Amygdala (tissue), 56 donors: ENCODE measurements around the gene SH3GLB1.
"Not testable (repeated sequence)": the region's sequence is repeated elsewhere in the genome, so short reads cannot be mapped to it uniquely, and the experiment has no call there.

Source experiments
- DNase-seq, 56 donors: peaks; one replicate each; lab custom pipeline; 2025; lab: John Stamatoyannopoulos, UW

The SH3GLB1 gene

GRCh38 chr1:86704458-86704971 lies at the start of gene SH3GLB1:
SH3GLB1 (plus strand) TSS chr1:86704576; CDS start chr1:86704900, 324 bp downstream.
- DNase-seq: peak; percentile 21 to 93 (median 79)

- DNase-seq: peak in 3 of 56 donors; percentile 0 to 4 (median 3)
Observed at GRCh38 chr1:86658381-86658780, 46.0 kb upstream of the SH3GLB1 start.

GRCh38 chr1:86666368-86666767 lies 38.0 kb upstream of the SH3GLB1 start:
- DNase-seq: no peak

GRCh38 chr1:86687595-86687994 lies 16.8 kb upstream of the SH3GLB1 start:
- DNase-seq: no peak

- DNase-seq: no peak
Observed at GRCh38 chr1:86692641-86693040, 11.7 kb upstream of the SH3GLB1 start.

- DNase-seq: no peak
Observed at GRCh38 chr1:86695400-86695799, 9.0 kb upstream of the SH3GLB1 start.

- DNase-seq: no peak
Observed at GRCh38 chr1:86696522-86696921, 7.9 kb upstream of the SH3GLB1 start.

- no peak for DNase-seq
Observed at GRCh38 chr1:86699186-86699585, 5.2 kb upstream of the SH3GLB1 start.

GRCh38 chr1:86701731-86702130 lies 2.6 kb upstream of the SH3GLB1 start:
- peak in 1 of 56 donors; percentile 1 for DNase-seq

GRCh38 chr1:86702954-86703494 lies 1.4 kb upstream of the SH3GLB1 start:
- DNase-seq: not testable (repeated sequence)

- peak in 33 of 56 donors; percentile 24 to 86 (median 61) for DNase-seq
Observed at GRCh38 chr1:86703696-86704457, 499 bp upstream of the SH3GLB1 start.

GRCh38 chr1:86704972-86705664 lies 742 bp downstream of the SH3GLB1 start:
- peak in 46 of 56 donors; percentile 6 to 77 (median 52) for DNase-seq

- no peak for DNase-seq
Observed at GRCh38 chr1:86705665-86705985, 1.2 kb downstream of the SH3GLB1 start.

GRCh38 chr1:86706018-86706635 lies 1.8 kb downstream of the SH3GLB1 start:
- no peak for DNase-seq

GRCh38 chr1:86708920-86709319 lies 4.5 kb downstream of the SH3GLB1 start:
- no peak for DNase-seq

- DNase-seq: no peak
Observed at GRCh38 chr1:86712088-86712860, 7.9 kb downstream of the SH3GLB1 start.

- DNase-seq: no peak
Observed at GRCh38 chr1:86713477-86713876, 9.1 kb downstream of the SH3GLB1 start.

GRCh38 chr1:86714159-86714558 lies 9.8 kb downstream of the SH3GLB1 start:
- DNase-seq: no peak

- no peak for DNase-seq
Observed at GRCh38 chr1:86714561-86715244, 10.3 kb downstream of the SH3GLB1 start.

- no peak for DNase-seq
Observed at GRCh38 chr1:86718786-86719185, 14.4 kb downstream of the SH3GLB1 start.
